ENCODE results near the gene KLF13. TPM values are rescaled to one million over a fixed set of nuclear protein-coding genes. Genes with fewer than 3 reads are reported as not detected.

KLF13 gene
- polyA plus RNA-seq, 1 donor (not counting 4 experiments of a cell fraction or from before 2014, with no cell fraction given) = 66.7 TPM

DNA sequence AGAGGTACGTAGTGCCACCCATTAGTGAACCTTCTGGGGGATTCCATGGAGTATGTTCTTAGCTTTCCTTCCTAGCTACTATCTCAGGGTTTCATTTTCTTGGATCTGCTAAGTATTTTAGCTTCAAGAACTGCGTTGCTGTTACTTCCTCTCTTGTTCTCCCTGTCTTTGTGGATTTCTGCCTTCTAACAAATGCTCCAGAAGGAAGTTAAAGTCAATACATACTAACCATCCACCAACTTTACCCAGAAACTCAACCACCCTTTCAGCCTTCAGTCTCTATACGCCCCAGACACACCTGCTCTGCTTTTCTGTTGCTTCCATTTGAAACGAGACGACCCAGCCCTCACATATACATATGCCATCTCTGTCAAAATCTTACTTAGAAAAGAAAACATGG is 2.4 kb upstream of the KLF13 start:
- dilution Hi-C loops (cut with MboI; ENCODE audit: extremely low pct_ligation_motif_present, low sequenced_read_pairs) = no loop called here

GRCh38 chr15:31324806-31325594 is 1.6 kb upstream of the KLF13 start:
- Histone ChIP-seq H4K20me1 (ENCODE audit: control insufficient read depth, extremely low read depth, insufficient read depth, low read length) (peaks cover 6% of the 10 kb centered on the region), H3K9ac (ENCODE audit: control insufficient read depth, extremely low read depth, insufficient read depth, low read length) (peak overlapping the region; percentile 87), H3K4me3 (ENCODE audit: control insufficient read depth in 2 of 3, extremely low read depth in 1 of 3, insufficient read depth in 2 of 3, low read depth in 1 of 3, low read length in 3 of 3) (peak overlapping the region; percentile 69 to 79 (median 74)), H3K27ac (ENCODE audit: control insufficient read depth, insufficient read depth, low read length) (peak overlapping the region; percentile 82), H3K79me2 (ENCODE audit: control insufficient read depth, insufficient read depth, low read length) (peaks cover 17% of the 10 kb centered on the region), H3K9me3 (ENCODE audit: control insufficient read depth, low read depth, low read length) (no peaks in the 10 kb centered on the region), H3K4me2 (ENCODE audit: control insufficient read depth, extremely low read depth, insufficient read depth, low read depth, low read length) (peak overlapping the region; percentile 92), H3K27me3 (ENCODE audit: control insufficient read depth, extremely low read depth, insufficient read depth, low read length) (no peaks in the 10 kb centered on the region), H3K4me1 (ENCODE audit: control insufficient read depth, extremely low read depth, insufficient read depth, low read length) (peaks cover 11% of the 10 kb centered on the region), H3K36me3 (ENCODE audit: control insufficient read depth in 2 of 2, extremely low read depth in 1 of 2, insufficient read depth in 2 of 2, low read length in 2 of 2) (peaks cover 0 to 2% of the 10 kb centered on the region in 2 experiments), H2AFZ (ENCODE audit: control insufficient read depth, low read length) (peak overlapping the region; percentile 2), H3K9me1 (ENCODE audit: control insufficient read depth, extremely low read depth, insufficient read depth, low read length) (peaks cover 2% of the 10 kb centered on the region)
- TF ChIP-seq CTCF (optimal IDR thresholded peaks at IDR 0.05 in 1 of 3, IDR thresholded peaks at IDR 0.05 in 1 of 3, conservative IDR thresholded peaks at IDR 0.05 in 1 of 3; ENCODE audit: extremely low read depth in 1 of 3, insufficient read depth in 2 of 3, low read length in 3 of 3) (no peak), EZH2 (IDR thresholded peaks at IDR 0.05; ENCODE audit: low read length) (no peak)
- FAIRE-seq (peak; percentile 41), DNase-seq (ENCODE audit: low read depth, low spot score) (no peak)
- dilution Hi-C loops (cut with MboI; ENCODE audit: extremely low pct_ligation_motif_present, low sequenced_read_pairs) = no loop called here

More for the DNA sequence above, 2.4 kb upstream of the KLF13 start:
- Histone ChIP-seq H3K79me2 (ENCODE audit: control insufficient read depth, insufficient read depth, low read length) (peaks cover 9% of the 10 kb centered on the region), H3K9ac (ENCODE audit: control insufficient read depth, extremely low read depth, insufficient read depth, low read length) (no peak overlapping the region), H3K9me1 (ENCODE audit: control insufficient read depth, extremely low read depth, insufficient read depth, low read length) (no peaks in the 10 kb centered on the region), H3K4me1 (ENCODE audit: control insufficient read depth, extremely low read depth, insufficient read depth, low read length) (peaks cover 4% of the 10 kb centered on the region), H2AFZ (ENCODE audit: control insufficient read depth, low read length) (no peak overlapping the region), H3K36me3 (ENCODE audit: control insufficient read depth in 2 of 2, extremely low read depth in 1 of 2, insufficient read depth in 2 of 2, low read length in 2 of 2) (no peaks in the 10 kb centered on the region), H3K9me3 (ENCODE audit: control insufficient read depth, low read depth, low read length) (no peaks in the 10 kb centered on the region), H3K27ac (ENCODE audit: control insufficient read depth, insufficient read depth, low read length) (no peak overlapping the region), H3K4me2 (ENCODE audit: control insufficient read depth, extremely low read depth, insufficient read depth, low read depth, low read length) (no peak overlapping the region), H3K27me3 (ENCODE audit: control insufficient read depth, extremely low read depth, insufficient read depth, low read length) (no peaks in the 10 kb centered on the region), H4K20me1 (ENCODE audit: control insufficient read depth, extremely low read depth, insufficient read depth, low read length) (no peaks in the 10 kb centered on the region), H3K4me3 (ENCODE audit: control insufficient read depth in 2 of 3, extremely low read depth in 1 of 3, insufficient read depth in 2 of 3, low read depth in 1 of 3, low read length in 3 of 3) (no peak overlapping the region)
- TF ChIP-seq EZH2 (IDR thresholded peaks at IDR 0.05; ENCODE audit: low read length) = no peak
- TF ChIP-seq CTCF (optimal IDR thresholded peaks at IDR 0.05 in 1 of 3, IDR thresholded peaks at IDR 0.05 in 1 of 3, conservative IDR thresholded peaks at IDR 0.05 in 1 of 3; ENCODE audit: extremely low read depth in 1 of 3, insufficient read depth in 2 of 3, low read length in 3 of 3) = no peak
- FAIRE-seq = no peak
- DNase-seq (ENCODE audit: low read depth, low spot score) = no peak
